Endothelial cell of hepatic sinusoid (primary cell): Measurements from ENCODE around the gene CBX4.

Experiments used
- in situ Hi-C: cut with HindIII; loops from 2 replicates; pipeline ENCODE4 v1.10.0; 2017; ENCODE audit warnings: low sequenced_read_pairs

CBX4 gene

DNA sequence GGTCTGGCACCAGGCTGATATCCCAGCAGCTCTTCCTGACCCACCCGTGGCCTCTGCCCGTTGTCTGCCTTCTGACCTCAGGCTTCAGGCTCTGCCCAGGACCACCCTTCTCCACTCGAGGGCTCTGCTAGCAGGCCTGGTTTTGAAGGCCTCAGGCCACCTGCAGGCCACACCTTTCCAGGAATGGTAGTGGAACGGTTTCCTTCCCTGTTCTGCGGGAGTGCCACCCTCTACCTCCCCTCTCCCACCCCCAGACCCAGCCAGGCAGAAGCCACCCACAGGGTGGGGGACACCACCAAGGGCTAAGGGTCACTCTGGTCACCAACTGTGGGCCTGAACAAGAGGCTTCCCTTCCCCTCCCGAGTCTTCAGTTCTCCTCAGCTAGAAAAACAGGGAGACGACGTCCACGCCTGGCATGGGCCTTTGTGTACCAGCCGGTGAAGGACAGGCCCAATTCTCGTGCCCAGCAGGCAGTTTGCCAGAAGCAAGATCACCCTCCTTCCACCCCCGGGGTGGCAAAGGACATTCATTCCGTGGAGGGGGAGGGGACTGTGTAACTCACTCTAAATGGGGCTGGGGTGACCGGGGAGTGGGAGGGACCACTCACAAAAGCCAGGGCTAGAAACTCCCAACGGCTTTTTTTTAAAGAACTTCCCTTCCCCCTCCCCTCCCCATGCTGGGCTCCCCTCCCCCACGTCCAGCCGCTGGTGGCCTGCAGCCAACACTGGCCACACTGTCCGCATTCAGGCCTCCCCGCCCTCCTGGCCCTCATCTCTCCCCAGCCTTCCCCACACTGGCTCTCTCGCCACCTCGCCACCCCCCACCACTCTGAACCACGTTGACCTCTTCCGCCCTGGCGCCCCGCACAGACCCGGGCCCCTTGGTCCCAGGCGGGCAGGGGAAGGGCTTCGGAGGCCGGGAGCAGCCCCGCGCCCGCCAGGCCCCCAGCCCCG, 7.7 kb downstream of the CBX4 start:
- in situ Hi-C loops, result no loop called here

DNA sequence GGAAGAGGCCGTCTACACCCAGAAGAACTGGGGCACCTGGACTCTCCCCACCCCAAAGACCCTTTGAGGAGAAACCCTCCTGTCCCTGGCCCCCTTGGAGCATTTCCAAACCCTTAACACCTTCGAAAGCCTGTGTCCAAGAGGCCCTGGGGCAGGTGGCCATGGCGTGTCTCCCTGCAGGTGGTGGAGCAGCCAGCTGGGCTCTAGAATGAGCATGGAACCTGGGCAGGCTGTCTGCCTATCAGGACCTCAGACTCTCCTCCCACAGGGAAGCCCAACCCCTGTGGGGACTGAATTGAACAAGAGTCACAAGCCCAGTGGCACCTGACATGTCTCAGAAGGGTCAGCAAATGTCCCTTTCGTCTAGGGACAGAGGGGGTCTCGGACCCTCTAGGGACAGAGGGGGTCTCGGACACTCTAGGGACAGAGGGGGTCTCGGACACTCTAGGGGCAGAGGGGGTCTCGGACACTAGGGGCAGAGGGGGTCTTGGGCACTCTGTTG, 8.4 kb downstream of the CBX4 start:
- in situ Hi-C loops, result no loop called here

DNA sequence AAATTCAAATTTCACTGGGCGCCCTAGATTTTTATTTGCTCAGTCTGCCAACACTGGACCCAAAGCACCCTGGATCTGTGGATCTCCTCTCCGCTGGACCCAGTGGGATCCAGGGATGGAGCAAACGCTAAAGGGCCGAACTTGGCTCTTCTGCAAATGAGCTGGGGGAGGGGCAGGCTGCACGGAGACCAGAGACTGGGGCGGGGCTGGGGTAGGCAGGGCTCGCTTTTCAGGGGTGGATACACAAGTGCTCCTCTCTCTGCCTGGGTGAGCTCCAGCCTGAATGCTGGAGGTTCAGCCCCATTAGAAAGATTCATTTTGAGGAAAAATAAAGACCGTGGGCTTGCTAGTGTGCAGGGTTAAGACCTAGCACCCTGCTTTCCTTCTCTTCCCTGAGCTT, 8.9 kb downstream of the CBX4 start:
- in situ Hi-C loops, result no loop called here

DNA sequence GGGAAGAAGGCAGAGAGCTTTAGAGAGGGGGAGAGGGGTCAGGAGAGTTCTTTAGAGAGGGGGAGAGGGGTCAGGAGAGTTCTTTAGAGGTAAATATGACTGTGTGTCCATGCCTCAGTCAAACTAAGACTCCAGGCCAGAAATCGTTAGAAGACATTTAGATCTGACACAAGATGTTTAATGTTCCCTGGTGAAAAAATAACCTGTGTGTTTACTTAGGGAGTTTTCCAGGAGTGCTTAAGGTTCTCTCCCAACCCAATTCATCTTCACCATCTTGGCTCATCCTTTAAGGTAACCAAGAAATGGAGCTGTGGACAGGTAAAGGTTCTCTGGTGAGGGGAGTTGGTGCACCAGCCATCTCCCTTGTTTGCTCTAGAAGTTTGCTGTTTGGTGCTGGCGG, 9.8 kb downstream of the CBX4 start:
- in situ Hi-C loops, result no loop called here

DNA sequence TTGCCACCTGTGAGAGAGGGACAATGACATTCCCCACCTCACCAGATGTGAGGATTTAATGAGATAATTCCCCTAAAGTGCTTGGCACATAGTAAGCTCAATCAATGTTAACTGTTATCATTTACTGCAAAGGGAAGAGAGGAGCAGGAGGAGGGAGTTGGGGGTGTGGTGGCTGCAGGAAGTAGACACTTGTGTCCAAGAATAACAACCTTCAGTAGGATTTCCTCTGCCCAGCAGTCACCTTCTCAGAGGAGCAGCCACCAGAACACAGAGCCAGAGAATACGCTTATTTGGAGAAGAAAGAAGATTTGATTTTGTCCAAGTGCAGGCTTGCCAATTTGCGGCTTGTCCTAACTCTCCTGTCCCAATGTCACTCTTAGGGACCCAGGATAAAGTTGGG, 10.2 kb downstream of the CBX4 start:
- in situ Hi-C loops, result no loop called here

DNA sequence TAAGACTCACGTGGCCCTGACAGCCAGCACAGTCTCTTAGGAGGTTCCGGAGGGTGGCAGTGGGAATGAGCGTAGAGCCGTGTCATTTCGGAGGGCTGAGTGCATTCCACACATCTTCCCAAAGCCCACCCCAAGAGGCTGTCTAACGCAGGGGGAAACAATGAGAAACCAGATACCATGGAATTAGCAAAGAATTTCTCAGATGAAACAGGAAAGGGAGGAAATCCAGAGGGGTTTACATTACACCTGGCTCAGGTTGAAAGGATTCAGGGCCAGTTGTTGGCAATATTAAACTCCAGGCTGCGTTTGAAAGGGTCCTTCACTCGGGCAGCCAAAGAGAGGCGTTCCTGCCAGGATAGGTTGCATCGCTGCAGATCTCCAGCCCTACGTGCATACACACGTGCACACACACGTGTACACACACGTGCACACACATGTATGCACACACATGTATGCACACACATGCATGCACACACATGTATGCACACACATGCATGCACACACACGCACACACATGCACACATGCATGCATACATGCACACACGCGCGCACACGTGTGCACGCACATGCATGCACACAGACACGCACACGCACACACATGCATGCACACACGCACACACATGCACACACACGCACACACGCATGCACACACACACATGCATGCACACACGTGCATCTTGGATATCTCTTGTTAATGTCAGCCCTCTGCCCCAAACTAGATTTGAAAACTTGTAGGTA, 12.2 kb downstream of the CBX4 start:
- in situ Hi-C loops, result no loop called here

DNA sequence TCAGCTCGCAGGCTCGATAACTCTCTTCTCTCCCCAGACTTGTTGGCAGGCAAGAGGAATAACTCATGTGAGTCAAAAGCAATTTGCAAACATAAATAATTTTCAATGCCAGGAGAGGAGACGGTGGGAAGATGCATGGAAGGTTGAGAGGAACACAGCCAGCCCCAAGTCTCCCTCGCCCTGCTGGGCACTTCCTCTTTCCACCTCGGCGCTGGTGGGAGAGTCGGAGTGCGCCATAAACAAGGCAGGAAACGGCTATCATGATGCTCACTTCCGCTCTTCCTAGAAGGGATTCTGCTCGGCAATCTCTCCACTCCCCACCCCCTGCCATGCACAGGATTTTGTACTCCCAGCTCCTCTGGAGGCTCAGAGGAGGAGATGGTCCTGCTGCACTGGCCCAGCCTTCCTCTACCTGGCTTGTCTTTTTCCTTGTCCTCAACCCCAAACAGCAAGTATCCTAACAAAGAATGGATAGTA, 13.0 kb downstream of the CBX4 start:
- in situ Hi-C loops, result no loop called here

DNA sequence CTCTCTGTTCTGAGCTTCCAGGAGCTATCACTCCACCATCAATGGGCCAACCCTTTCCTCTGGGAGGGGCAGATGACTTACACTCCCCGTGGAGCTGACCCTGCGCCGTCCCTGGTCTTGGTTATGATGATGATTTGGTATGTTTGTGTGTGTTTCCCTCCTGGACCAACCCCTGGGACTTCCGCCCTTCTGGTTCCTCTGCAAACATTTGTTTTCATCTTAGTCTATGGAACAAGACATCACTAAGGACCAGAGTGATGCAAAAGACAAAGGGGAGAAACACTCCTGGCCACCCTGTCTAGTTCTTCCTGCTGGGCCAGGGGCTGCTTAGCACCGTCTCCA, 13.7 kb downstream of the CBX4 start:
- in situ Hi-C loops, result no loop called here

DNA sequence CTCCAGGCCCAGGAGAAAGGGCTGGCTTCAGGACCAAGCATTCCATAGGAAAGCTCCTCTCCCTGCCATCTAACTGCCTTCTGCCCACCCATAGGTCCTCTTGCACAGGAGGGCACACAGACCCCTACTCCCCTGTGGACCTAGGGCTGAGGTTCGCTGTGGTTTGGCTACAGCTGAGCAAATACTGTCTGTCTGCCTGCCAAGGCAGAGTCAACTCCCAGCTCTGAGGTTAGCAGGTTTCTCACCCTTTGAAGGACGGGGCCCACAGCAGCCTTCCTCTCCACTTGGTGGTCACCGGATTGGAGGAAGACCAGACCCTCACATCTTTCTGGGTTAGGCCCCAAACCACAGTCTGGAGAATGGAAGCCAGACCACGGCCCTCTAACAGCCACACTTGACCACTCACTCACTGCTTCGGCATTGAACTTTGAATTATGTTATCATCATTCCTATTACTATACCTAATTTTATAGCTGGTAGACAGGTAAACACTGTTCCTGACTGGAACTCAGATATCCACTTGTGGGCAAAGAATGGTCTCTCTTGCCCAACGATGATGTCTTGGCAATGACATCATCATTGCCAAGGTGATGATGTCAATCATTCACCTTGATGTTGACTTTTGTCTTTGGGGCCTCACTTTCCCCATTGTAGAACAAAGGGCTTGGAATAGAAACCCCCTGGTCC, 14.2 kb downstream of the CBX4 start:
- in situ Hi-C loops, result no loop called here

DNA sequence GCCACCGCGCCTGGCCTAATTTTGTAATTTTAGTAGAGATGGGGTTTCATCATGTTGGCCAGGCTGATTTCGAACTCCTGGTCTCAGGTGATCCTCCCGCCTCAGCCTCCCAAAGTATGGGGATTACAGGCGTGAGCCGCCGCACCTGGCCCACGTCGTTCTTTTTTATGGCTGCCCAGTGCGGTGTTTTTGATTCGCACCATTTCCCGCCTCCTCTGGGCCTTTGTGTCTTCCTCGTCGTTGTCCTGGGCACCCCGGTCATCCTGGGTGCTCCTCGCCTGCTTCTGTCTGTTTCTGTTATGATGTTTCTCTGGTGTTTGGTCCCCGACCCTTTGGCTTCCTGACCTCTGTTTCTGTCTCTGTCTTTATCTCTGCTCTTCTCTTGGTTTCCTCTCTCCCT, 15.0 kb downstream of the CBX4 start:
- in situ Hi-C loops, result no loop called here

DNA sequence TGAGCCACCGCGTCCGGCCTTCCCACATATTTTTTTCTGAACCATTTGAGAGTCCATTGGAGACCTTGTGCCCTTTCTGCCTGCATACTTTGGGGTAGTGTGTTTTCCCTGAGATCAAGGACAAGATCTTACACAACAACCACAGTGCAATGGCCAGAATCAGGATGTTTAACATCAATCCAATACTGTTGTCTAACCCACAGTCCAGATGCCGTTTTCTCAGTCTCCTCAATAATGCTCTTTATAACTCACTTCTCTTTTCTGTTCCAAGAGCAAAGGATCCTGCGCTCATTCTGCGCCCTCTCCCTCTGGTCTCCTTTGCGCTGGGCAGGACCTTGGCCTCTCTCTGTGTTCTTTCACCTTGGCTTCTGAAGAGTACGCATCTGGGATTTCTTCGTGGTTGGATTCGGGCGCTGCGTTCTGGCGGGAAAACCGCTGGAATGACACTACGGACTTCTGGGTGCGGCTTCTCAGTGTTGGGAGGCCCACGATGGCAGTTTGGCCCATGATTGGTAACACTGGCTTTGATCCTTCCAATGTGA, 16.6 kb downstream of the CBX4 start:
- in situ Hi-C loops, result no loop called here

DNA sequence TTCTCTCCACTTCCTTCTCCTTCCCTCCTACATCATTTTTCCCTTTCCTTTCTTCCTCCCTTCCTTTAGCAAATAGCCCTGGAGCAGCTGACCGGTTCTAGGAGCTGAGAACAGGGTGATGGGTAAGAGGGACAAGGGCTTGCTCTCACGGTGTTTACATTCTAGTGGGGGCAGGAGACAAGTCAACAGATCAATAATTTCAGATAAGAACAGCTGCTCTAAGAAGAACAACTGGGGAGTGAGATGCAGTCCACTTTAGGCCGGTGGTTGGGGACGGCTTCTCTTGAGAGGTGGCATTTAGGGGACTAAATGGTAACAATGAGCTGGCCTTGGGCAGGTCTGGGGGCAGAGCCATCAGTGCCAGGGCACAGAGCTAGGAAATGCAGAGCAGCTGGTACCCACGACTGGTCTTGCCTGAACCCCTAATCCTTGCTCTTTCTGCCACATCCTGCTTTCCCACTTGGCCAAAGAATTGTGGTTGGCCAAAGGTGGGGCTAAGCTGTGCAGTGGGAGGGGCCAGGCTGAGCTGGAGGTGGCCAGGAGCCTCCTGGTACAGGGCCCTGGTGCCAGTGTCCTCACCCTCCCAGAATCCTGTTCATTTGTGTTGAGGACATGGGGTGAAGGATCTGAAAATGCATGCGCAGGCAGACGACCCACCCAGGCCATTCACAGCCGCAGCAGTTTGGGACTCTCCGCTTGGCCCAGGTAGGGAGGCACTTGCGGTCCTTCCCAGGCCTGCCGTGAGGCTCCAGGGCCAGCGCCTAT, 17.7 kb downstream of the CBX4 start:
- in situ Hi-C loops, result no loop called here

DNA sequence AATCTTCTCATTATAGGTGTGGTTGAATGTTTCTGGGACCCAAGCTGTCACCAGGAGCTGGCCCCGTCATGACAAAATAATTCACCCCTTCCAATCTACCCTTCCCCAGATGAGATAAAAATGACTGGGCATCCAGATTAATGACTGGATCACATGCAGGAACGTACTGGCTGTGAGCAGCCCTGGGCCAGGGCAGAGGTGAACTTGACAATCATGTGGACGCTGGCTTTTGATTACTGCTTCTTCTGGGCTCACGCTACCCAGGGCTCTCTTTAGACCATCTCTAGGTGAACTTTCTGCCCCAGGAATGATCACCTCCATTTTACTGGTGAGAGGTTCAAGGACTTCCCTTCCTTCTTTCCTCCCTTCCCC, 18.3 kb downstream of the CBX4 start:
- in situ Hi-C loops, result no loop called here

DNA sequence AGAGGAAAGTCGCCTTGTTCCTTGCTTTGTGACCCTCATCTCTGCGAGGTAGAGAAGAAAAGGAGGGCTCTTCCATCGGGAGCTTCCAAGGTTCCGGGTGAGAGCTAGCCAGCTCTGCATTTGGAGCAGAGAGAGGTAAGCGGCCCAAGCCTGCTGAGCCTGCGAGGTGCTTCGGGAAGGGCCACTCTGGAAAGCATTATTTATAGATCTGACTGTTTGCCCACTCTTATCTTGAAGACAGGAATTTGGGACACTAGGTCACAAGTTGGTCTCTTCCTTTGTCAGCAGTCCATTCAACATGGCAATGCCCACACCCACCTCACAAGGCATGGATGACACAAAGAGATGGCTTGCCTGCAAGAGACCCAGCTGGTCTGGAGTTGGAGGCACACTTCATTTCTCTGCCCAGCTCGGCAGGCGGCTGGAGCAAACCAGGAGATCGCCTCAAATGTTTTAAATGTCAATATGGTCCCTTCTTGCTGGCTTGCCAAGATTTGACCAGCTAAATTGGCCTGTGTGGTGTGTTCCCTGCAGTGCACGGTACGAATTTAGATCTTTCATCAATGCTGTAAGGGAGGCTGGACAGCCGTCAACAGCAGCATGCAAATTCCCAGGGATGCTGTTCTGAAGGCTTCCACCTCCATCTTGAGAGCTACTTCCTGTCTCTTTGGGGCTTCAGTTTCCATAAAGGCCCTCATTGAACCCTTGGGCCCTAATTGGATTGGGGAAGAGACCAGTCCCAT, 19.5 kb downstream of the CBX4 start:
- in situ Hi-C loops, result no loop called here

DNA sequence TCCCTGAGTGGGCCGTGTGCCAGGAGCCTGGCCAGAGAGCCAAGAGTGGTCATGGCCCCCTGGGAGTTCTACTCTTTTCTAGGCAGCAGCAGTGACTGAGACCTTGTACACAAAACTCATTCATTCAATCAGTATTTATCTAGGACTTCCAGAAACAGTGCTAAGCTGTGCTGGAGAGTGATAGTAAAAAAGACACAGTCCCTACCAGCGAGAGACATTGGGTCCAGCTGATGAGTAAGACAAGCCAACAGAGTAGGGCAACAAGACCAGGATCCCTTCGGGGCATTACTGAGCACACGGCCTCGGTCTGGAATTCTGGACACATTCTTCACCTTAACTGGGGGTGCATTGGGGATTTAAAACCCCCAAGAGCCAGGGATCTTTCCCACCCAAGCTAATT, 20.2 kb downstream of the CBX4 start:
- in situ Hi-C loops, result no loop called here

DNA sequence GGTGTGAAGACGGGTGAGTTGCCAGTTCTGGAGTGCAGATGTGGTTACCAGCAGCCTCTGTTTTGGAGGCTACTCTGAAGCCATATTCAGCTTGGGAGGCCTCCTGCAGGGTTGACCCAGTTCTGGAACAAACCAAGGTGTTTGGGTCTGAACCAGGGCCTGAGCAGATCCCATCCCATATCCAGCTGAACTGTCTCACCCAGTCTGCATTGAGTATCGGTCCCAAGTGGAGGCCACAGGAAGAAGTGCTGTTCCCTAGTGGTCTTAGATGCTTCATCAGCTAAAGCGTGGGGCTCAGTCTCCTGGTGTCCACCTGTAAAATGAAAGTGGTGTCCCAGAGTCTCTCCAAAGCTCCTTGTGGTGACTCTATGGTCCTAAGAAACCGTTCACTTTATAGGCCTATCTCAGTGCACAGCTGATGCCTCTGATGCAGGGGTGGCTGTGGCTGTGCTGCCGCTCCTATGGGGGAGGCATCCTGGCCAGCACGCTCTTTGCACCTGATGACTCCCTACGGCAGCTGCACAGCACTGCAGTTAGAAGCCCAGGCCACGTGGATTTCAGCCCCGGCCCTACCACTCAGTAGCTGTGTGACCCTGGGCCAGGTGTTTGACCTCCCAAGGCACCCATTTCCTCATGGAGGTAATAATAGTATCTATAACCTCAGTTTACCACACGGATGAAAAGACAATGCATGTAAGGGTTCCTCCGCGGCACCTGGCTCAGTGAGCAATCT, 21.0 kb downstream of the CBX4 start:
- in situ Hi-C loops, result no loop called here

DNA sequence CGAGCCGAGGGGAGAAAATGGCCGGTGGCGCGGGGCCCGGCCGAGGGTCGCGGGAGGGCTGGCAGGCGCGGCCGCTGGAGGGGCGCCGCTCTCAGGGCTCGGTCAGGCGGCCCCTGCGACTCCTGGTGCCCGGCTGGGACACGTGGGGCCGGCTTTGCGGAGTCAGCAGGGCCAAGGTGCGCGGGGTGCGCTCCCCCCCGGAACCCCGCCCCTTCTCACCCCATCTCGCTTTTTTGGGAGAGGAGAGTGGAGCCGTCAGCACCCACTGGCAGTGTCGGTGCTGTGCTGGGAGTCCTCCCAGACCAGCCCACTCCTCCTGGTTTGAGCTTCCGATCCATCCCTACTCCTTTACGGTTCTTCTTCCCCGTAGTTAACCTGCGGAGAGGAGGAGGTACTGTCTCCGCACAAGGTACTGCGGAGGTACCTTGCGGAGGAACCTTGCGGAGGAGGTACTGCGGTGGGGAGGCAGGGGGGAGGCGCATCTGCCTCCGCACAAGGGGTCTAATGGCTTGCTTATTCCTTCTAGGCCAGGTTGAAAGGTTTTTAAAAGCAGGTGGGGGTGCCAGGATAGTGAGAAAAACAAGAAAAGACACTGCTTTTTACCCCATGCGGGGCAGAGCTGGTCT, 23.3 kb downstream of the CBX4 start:
- in situ Hi-C loops, result no loop called here

DNA sequence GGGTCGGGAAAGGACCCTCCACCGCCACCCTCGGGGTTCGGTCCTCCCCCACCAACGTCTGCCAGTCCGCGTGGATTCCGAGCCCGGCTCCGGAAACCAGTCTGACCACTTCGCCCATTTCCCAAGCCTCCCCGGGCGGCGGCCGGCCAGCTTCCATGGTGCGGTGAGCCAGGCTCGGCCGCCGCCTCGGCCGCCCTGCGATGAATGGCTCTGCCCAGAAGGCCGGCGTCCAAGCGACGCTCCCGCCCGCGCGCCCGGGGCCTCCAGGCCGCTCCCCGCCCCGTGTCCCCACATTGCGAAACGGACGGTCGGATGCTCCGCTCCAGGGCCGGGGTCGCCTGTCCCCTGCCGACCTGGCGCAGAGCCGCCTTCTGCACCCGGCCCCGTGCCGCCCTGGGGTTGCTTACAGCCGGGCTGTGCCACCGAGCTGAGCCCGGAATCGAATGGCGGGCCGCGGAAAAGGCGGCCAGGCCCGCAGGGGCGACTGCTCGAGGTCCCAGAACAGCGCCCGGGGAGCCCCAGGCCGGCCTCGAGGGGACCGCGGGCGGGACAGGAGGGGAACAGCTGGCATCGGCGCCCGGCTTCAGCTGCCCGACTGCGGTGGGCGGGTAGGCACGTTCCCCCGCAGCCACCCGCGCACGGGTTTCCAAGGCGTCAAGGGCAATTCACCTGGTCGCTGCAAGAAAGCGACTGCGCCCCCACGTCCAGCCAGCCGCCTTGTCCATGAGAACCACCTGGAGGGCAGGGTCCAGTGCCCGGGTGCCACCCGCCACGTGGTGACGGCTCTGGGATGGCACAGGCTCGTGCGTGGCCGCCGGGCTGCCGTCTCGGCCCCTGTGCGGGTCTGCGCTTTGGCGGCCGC, 24.0 kb downstream of the CBX4 start:
- in situ Hi-C loops, result no loop called here
